NCI-H128 (cell line): Measurements from ENCODE around the gene ADAMTS10.
"Not testable (repeated sequence)": the region's sequence is repeated elsewhere in the genome, so short reads cannot be mapped to it uniquely, and the experiment has no call there.

Experiments
- DNase-seq: peaks from one replicate; lab custom pipeline; 2025; ENCODE audit not compliant: unreplicated experiment; lab: John Stamatoyannopoulos, UW

ADAMTS10 gene

DNA sequence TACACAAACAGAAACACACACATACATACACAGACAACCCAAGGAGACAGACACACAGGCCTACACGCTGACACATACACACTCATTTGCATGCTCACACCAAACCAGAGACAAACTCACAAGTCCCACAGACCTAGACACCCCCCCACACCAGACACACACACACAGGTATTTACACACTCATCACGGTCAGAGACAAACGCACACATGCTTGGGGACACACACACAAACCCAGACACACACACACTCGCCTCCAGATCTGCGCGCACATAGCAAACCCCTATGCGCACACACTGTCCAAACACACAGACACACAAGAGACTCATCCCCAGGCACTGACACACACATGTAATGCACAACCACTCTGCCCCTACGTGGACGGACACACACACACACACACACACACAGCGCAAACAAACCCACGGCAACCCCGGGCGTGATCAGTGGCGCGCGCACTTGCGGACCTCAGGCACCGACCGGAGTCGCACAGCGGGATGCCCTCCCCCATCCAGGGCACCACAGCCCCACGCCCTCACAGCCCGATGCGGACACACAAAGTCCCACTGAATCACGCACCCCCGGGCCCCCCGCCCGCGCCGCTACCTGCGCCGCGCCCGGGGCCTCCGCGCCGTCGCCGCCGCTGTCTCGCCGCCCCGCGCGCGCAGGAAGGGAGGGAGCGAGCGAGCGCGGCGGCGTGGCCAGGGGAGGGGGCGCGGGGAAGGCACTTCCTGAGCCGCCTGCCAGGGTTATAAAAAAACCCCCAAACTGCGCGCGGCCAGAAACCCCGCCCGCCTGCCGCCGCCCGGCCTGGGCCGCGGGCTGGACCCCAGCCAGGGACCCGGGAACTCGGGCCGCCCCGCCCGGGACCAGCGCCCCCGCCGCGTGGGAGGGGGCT lies at the start of gene ADAMTS10:
TSS of gene ADAMTS10 (minus strand) at position 675 of the 895 bp plus-strand sequence. CDS start 5,005 bp downstream, outside the sequence.
- DNase-seq: no peak

DNA sequence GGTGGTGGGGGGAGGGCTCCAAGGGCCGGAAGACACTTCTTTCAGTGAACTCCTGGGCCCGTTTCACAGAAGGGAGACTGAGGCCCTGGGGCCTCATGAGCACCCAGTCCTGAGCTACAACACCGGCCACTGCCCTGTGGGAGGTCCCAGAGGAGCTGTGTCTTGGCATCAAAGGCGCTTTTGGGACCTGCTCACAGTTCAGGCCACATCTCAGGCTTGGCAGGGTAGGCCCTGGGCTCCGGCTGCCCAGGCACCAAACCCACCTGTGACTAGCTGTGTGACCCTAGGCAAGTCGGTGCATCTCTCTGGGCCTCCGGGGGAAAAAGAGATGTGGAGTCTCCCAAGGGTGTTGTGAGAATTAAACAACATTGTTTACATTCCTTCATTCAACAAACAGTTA lies 49.4 kb upstream of the ADAMTS10 start:
- DNase-seq: no peak

DNA sequence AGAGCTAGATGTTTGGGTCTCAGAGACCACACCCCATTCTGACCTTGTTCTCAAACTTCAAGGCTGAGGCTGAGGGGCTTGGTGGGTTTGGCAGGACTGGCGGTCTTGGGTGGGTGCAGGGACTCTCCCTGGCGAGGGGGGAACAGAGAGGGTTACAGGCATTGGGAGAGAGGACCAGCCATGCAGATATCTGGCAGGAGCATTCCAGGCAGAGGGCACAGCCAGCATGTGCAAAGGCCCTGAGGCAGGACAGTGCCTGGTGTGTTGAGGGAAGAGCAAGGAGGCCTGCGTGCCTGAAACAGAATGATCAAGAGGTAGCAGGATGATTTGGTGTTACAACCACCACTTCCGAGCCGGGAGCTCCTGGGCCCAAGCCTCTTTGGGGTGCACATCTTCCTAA lies 47.4 kb upstream of the ADAMTS10 start:
- DNase-seq: no peak

DNA sequence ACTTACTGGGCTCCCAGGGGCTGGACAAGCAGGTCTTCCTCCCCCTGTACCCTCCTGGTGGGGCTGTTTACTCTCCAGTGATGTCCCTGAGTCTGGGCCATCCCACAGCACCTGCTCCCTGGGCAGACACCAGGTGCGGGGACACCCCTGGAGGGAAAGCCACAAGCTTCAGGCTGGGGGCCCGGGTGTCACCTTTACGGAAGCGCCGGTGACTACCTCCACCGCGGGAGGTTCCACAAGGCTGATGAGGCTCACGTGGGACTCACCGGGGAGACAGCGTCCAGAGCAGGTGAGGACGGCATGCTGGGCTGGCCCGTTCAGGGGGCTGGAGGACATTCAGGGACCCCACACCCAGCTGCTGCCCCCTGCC lies 44.8 kb upstream of the ADAMTS10 start:
- no peak for DNase-seq

DNA sequence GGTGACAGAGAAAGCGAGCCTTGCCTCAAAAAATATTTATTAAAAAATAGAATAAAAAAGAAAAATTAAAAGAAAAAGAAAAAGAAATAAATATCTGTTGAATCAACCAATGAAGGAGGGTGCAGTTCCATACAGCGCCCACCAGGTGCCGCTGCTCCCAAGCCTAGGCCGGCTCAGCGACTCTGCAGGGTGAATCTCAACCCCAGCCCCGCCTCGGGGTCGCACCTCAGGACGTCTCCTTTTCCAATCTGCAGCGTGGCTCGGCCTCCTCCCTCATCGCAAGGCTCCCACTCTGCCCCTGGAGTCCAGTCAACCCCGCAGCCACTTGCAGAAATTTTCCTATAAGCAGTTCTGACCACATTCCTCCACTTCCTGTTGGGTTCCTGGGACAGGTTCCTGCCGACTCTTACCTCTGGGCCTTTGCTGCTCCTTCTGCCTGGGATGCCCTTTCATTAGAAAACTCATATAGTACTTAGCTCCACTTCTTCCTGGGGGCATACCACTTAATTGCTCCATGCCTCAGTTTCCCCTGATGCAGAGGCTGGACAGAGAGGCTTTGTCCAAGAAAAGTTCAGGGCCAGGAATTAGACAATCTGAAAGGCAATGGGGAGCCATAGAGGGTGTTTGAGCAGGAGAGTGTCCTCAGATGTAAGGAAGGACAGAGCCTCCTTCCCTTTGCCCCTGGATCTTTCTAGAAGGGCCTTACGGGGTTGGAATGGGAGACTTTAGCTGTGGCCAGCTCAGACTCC lies 44.2 kb upstream of the ADAMTS10 start:
- DNase-seq: no peak

DNA sequence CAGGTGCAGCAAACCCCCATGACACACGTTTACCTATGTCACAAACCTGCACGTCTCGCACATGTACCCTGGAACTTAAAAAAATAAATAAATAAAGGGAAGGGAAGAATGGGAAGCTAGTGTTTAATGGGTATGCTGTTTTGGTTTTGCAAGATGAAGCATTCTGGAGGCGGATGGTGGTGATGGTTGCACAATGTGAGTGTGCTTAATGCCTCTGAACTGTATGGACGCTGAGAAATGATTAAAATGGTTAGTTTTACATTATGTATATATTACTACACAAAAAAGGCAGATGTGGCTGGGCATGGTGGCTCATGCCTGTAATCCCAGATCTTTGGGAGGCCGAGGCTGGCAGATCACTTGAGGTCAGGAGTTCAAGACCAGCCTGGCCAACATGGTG lies 37.7 kb upstream of the ADAMTS10 start:
- DNase-seq: no peak

DNA sequence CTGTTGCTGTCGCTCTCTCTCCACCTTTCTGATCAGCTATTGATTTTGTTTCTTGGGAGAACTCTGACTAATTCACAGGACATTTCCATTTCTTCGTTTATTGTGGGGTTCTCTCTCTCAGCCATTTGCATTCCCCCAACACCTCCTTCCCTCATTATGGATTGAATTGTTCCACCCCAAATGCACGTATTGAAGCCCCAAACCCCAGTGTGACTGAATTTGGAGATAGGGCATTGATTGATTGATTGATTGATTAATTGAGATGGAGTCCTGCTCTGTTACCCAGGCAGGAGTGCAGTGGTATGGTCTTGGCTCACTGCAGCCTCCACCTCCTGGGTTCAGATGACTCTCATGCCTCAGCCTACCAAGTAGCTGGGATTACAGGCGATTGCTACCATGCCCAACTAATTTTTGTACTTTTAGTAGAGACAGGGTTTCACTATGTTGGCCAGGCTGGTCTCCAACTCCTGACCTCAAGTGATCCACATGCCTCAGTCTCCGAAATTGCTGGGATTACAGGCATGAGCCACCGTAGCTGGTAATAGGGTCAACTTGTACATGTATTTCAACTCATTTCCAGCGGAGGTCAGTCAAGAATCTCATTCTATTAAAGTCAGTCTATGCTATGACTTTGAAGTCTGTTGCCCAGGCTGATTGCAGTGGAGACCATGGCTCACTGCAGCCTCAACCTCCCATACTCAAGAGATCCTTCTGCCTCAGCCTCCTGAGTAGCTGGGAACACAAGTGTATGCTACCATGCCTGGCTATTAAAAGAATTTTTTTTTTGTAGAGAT lies 33.5 kb upstream of the ADAMTS10 start:
- no peak for DNase-seq

DNA sequence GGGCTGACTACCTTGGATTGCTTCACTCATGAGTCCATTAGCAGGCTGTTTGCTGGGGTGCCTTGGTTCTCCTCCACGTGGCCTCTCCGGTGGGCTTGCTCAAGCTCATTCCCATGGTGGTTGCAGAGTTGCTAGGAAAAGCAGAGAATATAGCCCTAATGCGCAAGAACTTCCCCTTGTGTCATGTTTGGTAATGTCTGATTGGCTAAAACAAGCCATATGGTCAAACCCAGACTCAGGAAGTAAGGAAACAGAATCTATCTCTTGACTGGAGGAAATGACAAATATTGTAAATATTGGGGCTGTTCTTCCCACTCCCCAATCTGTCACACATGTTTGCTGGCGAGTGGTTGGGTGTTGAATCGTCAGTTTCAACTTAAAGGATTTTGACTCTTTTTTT lies 32.0 kb upstream of the ADAMTS10 start:
- DNase-seq: no peak

DNA sequence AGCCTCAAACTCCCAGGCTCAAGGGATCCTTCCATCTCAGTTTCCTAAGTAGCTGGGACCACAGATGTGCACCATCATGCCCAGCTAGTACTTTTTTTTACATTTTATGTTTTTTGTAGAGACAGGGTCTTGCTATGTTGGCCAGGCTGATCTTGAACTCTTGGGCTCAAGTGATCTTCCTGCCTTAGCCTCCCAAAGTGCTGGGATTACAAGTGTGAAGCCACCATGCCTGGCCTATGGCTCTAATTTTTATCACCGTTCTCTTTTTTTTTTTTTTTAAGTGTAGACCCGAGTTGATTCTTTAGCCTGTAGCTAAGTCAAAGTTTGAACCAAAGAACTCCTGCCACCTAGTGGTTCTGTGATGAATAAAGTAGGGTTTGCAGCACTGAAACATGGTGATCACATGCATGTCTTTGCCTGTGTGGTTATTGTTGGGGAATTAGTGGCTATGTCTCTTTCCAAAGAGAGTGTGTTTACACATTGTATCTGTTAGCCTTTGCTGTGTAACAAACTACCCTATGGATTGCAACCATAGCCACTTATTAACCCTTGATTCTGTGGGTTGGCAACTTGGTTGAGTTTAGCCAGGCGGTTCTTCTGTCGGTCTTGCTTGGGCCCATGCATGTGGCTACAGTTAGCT lies 31.5 kb upstream of the ADAMTS10 start:
- DNase-seq: no peak

DNA sequence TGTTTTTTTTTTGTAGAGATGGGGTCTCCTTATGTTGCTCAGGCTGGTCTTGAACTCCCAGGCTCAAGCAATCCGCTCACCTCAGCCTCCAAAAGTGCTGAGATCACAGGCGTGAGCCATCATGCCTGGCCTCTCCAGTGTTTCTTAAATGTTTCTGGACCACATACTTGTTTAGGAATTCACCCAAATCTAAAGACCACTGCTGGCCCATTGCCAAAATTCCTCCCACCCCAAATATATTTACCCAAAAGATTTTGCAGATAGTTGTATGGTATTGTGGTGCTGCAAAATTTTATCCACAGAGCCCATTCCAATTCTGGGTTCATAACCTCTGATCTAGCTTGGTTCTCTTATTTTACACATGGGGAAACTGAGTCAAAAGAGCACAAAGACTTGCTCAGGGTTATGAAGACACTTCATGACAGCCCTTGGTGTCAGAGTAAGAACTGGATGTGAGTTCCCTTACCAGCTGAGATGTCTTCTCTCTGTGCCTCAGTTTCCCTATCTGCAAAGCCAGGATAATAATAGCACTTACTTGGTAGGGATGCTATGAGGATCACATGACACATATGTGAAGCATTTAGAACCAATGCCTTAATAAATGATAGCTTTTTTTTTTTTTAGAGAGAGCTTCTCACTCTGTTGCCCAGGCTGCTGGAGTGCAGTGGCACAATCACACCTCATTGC lies 30.8 kb upstream of the ADAMTS10 start:
- DNase-seq: no peak

DNA sequence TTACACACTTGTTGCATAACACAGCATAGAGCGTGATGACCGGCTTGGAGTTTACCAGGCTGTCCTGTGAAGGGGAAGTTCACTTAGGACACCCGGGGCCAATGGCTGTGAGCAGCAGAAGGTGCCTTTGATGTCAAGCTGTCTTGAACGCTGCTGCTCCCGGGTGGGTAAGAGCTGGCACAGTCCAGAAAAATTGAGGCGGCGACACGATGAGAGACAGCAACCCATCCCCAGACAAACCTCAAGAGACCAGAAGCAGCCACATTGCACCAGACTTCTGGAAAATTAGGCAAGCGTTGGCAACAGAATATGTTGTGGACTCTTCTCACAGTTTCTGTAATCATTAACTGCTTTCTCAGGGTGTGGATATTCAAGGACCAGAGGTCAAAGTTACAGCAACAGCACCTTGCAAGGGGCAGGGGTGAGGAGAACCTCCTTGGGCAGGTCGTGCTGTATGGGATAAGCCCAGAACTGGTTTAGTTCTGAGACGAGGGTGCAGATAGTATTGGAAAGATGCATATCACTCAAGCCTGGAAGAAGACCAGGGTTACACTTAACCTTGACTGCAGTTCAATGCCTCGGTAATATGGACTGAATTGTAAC lies 30.0 kb upstream of the ADAMTS10 start:
- no peak for DNase-seq

DNA sequence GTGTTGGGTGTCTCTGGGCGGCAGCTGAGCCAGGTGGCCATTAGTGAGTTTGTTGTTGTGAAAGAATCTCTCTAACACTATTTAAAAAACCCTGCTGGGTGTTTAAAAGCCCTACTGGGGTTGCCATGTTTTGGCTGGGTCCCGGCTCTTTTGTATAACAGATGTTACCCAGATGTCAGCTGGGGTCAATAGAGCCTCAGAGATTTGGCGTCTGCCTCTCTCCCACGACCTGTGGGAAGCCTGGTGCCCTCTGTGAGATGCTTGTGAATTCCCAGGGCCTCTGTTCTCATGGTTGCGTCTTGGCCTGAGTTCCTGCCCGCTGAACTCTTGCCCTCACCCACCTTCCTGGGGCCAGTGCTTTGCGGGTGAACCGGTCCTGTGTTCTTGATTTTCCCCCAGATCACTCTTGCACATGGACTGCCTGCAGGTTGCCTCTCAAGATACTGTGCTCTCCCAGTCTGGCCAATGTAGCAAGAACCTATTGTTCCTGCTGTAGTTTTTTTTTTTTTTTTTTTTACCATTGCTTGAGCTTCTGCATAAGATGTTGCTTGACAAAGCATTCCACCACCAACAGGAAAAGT lies 29.4 kb upstream of the ADAMTS10 start:
- DNase-seq: no peak

DNA sequence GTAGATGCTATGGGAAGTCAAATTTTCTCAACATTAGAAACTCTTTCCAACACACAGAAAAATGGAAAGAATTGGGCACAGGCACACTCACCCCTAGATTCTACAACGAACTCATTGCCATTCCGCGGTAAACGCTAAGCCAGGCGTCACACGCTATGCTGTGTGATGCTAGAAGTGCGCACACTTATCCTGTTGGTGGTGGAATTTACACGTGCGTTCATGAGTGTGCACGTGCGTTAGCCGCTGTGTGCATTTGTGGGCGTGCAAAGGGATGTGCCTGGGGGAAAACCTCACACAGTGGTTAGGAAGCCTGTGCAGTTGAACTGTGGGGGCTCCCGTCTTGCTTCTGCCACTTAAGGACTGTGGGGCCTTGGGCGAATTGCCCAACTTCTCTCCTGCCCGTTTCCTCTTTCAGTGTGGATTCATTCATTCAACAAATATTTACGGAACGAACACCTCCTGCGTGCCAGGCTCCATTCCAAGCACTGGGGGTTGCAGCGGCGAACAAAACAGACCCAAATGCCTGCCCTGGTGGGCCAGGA lies 27.6 kb upstream of the ADAMTS10 start:
- DNase-seq: no peak

DNA sequence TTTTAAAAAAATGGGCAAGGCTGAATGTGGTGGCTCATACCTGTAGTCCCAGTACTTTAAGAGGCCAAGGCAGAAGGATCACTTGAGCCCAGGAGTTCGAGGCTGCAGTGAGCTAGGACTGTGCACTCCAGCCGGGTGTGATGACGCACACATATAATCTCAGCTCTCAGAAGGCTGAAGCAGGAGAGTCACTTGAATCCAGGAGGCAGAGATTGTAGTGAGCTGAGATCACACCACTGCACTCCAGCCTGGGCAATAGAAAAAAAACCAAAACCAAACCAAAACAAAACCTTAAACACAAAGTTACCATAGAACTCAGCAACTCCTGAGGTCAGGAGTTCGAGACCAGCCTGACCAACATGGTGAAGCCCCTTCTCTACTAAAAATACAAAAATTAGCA lies 26.6 kb upstream of the ADAMTS10 start:
- not testable (repeated sequence) for DNase-seq

DNA sequence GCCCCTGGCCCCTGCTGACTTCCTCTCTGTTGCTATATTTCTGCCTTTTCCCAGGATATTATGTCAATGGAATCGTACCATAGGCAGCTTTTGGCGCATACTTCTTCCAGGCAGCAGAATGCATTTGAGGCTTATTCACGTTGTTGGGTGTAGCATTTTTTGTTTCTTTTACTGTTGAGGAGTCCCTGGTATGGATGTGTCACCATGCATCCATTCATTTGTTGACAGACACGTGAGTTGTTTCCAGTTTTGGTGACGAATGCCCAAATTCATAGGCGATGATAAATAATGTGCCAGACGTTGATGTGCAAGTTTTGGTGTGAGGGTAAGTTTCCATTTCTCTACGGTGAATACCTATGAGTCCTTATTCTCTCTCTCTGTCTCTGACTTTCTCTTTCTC lies 24.9 kb upstream of the ADAMTS10 start:
- no peak for DNase-seq

DNA sequence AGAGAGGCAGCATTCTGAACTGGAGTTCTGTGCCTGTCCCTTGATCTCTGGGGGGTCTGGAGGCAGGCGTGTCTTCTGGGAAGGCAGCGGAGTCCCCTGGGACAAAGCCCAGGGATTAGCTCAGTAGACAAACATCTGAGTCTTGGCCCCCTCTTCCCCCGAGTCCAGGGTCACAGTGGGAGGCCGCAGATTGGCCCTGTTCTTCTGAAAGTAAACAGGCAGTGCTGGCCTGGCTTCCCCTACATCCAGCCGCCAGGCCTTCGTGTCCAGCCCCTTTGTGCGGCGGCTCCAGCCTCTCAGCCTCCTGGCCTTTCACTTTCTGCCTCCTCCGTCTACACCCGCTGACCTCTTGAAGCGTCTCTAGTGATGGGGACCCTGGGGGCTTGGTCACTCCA lies 20.9 kb upstream of the ADAMTS10 start:
- no peak for DNase-seq

DNA sequence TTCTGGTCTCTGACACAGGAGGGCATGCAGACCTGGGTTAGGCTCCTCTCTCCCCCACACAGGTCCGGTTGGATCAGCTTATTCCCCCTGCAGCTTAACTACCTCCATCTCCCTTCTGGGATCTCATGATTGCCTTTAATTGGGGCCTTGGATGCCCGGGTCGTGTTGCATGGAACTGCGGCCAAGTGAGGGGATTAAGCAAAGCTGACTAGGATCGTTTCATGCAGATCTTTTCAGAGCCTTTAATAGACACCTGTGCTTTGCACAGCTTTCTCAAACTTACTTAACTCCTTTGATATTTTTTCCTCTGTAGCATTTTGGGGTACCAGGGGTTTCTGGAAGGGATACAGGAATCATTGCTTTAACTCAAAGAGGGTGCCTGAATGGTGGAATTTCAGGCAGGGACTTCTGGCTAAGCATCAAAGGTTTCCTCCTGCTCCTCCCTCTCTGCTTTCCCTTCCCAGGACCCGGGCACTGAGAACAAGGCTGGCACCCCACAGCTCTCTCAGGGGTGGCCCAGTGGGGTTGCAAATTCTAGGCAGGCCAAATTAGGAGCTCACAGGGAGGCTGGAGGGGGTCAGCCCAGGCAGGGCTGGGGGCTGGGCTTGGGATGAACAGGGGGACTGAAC lies 20.4 kb upstream of the ADAMTS10 start:
- no peak for DNase-seq

DNA sequence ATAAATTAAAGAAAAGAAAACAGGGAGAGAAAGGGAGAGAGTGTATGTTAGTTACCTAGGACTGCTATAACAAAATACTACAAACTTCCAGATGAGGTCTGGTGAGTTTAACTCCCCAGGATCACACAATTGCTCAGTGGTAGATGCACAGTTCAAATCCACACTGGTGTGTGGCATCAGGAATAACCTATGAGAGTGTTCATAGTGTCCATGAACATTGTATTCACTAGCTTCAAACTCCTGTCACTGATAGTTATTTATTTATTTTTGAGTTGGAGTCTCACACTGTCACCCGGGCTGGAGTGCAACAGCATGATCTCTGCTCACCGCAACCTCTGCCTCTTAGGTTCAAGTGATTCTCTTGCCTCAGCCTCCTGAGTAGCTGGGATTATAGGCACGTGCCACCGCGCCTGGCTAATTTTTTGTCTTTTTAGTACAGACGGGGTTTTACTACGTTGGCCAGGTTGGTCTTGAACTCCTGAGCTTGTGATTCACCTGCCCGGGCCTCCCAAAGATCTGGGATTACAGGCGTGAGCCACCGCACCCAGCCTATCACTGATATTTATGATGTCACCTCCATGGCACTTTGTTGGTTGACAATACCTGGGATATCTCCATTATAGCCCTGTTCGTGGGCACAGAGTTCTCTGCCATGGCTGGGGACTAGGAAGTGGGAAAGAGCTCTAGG lies 19.6 kb upstream of the ADAMTS10 start, which contains the start of gene NFILZ:
TSS of gene NFILZ (plus strand) at position 638 of the 688 bp plus-strand sequence. CDS start 46,133 bp downstream, outside the sequence.
- no peak for DNase-seq
